Neuron (in vitro differentiated cells): ENCODE data around the gene UVRAG.

Experiments used
- H2AFZ ChIP-seq: one replicate; pipeline ENCODE4 v1.6.1; 2013; ENCODE audit warnings: low read depth, mild to moderate bottlenecking, inconsistent platforms, low read length, moderate library complexity
- H3K27me3 ChIP-seq: one replicate; pipeline ENCODE4 v1.6.1; 2013; ENCODE audit warnings: low read length; ENCODE audit not compliant: insufficient read depth
- H3K36me3 ChIP-seq: one replicate; pipeline ENCODE4 v1.6.1; 2013; ENCODE audit warnings: low read length; ENCODE audit not compliant: insufficient read depth
- H3K4me1 ChIP-seq: one replicate; pipeline ENCODE4 v1.6.1; 2013; ENCODE audit warnings: low read length; ENCODE audit not compliant: insufficient read depth
- H3K4me3 ChIP-seq: 2 replicates; pipeline ENCODE4 v1.5.1; 2013; ENCODE audit warnings: mild to moderate bottlenecking, low read length, moderate library complexity
- H3K9me3 ChIP-seq: one replicate; pipeline ENCODE4 v1.6.1; 2013; ENCODE audit warnings: low read length

Gene UVRAG

GRCh38 chr11:75893251-75893650 lies 78.2 kb downstream of the UVRAG start:
- H3K4me1 ChIP-seq = peaks cover 4% of the 10 kb centered on the region
- no peaks in the 10 kb centered on the region for H3K9me3 ChIP-seq
- no peak overlapping the region for H2AFZ ChIP-seq
- H3K36me3 ChIP-seq = peaks cover 9% of the 10 kb centered on the region
- H3K27me3 ChIP-seq = no peaks in the 10 kb centered on the region
- H3K4me3 ChIP-seq = no peak overlapping the region

GRCh38 chr11:75894036-75894585 lies 79.1 kb downstream of the UVRAG start:
- Histone ChIP-seq H2AFZ (no peak overlapping the region), H3K9me3 (no peaks in the 10 kb centered on the region), H3K4me3 (no peak overlapping the region), H3K27me3 (no peaks in the 10 kb centered on the region), H3K4me1 (peaks cover 4% of the 10 kb centered on the region), H3K36me3 (peaks cover 9% of the 10 kb centered on the region)

DNA sequence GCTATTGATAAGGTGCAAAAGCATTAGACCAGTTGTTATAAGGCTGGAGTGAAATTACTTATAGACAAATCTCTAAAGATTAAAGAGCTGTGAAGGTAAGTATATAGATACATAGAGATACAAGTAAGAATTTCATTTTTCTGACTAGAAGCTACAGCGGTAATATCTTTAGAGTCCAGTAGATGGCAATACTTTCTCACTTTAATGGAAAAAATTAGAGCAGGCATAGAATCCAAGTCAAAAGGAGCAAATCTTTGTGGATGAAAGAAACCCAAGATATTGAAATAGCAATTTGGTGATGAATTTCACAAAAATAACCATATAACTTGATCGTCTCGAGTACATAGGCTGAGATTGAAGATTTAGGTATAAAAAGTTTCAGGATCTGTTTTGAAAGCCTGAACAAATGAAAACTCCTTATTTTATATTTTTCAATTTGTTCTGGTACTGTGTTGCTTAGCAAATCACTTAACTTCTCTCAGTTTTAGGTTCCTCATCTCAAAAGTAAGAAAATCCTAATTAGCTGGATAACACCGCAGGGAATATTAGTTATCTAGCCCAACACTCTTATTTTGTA lies 81.9 kb downstream of the UVRAG start:
- Histone ChIP-seq H3K4me3 (no peak overlapping the region), H3K27me3 (no peaks in the 10 kb centered on the region), H3K9me3 (no peaks in the 10 kb centered on the region), H2AFZ (no peak overlapping the region), H3K4me1 (peaks cover 4% of the 10 kb centered on the region), H3K36me3 (peaks cover 4% of the 10 kb centered on the region)

- Histone ChIP-seq H3K27me3 (no peaks in the 10 kb centered on the region), H3K4me3 (no peak overlapping the region), H3K36me3 (no peaks in the 10 kb centered on the region)
Observed at GRCh38 chr11:75898871-75899270, 83.9 kb downstream of the UVRAG start.

GRCh38 chr11:75899806-75900205 lies 84.8 kb downstream of the UVRAG start:
- H3K9me3 ChIP-seq = no peaks in the 10 kb centered on the region
- no peak overlapping the region for H3K4me3 ChIP-seq
- no peaks in the 10 kb centered on the region for H3K36me3 ChIP-seq

More at GRCh38 chr11:75898871-75899270, 83.9 kb downstream of the UVRAG start:
- Histone ChIP-seq H3K9me3 (no peaks in the 10 kb centered on the region), H3K4me1 (peaks cover 12% of the 10 kb centered on the region), H2AFZ (no peak overlapping the region)

GRCh38 chr11:75900848-75901247 lies 85.8 kb downstream of the UVRAG start:
- Histone ChIP-seq H3K4me1 (peaks cover 8% of the 10 kb centered on the region), H2AFZ (no peak overlapping the region), H3K9me3 (no peaks in the 10 kb centered on the region), H3K36me3 (no peaks in the 10 kb centered on the region), H3K4me3 (no peak overlapping the region), H3K27me3 (no peaks in the 10 kb centered on the region)

More at GRCh38 chr11:75899806-75900205, 84.8 kb downstream of the UVRAG start:
- peaks cover 8% of the 10 kb centered on the region for H3K4me1 ChIP-seq
- no peaks in the 10 kb centered on the region for H3K27me3 ChIP-seq
- H2AFZ ChIP-seq = no peak overlapping the region

GRCh38 chr11:75902631-75903030 lies 87.6 kb downstream of the UVRAG start:
- Histone ChIP-seq H3K4me3 (no peak overlapping the region), H3K27me3 (no peaks in the 10 kb centered on the region), H3K4me1 (peaks cover 8% of the 10 kb centered on the region), H3K36me3 (no peaks in the 10 kb centered on the region), H3K9me3 (no peaks in the 10 kb centered on the region), H2AFZ (no peak overlapping the region)

DNA sequence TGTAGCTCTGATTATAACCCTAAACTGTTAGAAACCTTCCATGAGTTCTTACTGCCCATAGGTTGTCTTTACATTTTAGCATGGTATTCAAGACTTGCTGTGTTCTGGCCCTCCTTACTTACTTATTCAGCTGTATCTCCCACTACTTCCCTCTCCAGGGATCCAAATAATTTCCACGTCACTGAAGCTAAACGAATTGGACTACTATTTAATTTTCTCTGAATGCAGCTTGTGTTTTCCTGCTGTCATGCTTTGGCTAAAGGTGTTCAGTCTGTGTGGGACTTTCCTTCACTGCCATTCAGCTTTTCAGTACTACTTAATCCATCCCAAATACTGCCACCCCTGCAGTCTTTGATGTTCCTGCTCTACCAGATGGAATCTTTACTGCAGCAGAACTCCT lies 88.3 kb downstream of the UVRAG start:
- H2AFZ ChIP-seq = no peak overlapping the region
- H3K4me1 ChIP-seq = peaks cover 8% of the 10 kb centered on the region
- no peaks in the 10 kb centered on the region for H3K27me3 ChIP-seq
- no peaks in the 10 kb centered on the region for H3K9me3 ChIP-seq
- no peak overlapping the region for H3K4me3 ChIP-seq
- H3K36me3 ChIP-seq = no peaks in the 10 kb centered on the region

DNA sequence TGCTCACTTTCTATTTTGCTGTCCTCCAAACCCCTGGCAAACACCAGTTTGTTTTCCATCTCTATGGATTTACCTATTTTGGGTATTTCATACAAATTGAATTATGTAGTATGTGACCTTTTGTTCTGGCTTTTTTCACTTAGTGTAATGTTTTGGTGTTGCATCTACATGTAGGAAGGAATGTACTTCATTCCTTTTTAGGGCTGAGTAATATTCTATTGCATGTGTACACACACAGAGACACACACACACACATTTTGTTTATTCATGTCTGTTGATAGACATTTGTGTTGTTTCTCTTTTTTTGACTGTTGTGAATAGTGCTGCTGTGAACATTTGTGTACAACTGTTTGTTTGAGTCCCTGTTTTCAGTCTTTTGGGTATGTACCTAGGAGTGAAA lies 90.4 kb downstream of the UVRAG start:
- Histone ChIP-seq H3K9me3 (no peaks in the 10 kb centered on the region), H3K4me1 (peaks cover 8% of the 10 kb centered on the region), H2AFZ (no peak overlapping the region), H3K36me3 (no peaks in the 10 kb centered on the region), H3K4me3 (no peak overlapping the region), H3K27me3 (no peaks in the 10 kb centered on the region)

GRCh38 chr11:75907906-75908527 lies 93.0 kb downstream of the UVRAG start:
- Histone ChIP-seq H3K4me1 (peaks cover 5% of the 10 kb centered on the region), H3K36me3 (no peaks in the 10 kb centered on the region), H3K4me3 (no peak overlapping the region), H3K27me3 (no peaks in the 10 kb centered on the region), H3K9me3 (no peaks in the 10 kb centered on the region), H2AFZ (no peak overlapping the region)

DNA sequence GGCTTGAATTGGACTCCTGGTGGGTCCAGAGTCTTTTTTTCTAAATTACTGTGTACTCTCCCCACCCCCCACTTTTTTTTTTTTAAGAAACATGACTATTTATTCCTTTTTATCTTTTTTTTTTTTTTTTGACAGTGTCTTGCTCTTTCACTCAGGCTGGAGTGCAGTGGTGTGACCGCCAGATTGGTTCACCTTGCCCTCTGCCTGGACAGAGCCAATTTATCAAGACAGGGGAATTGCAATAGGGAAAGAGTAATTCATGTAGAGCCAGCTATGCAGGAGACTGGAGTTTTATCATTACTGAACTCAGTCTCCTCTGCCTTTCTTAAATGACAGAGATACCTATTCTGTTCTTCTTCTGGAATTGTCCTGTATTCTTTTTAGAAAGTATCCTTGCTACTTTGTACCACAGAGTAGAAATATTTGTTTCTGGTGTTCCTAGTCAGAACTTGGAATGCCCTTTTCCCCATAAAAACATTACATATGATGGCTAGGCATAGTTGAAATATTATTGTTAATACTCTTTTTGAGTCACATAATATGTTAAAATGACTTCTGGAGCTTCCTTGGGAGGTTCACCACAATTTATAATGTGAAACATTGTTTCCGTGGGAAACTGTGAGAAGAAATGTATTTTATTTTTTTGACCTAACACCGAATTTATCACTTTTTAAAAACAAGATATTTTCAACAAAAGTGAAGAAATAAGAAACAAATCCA lies 95.6 kb downstream of the UVRAG start:
- Histone ChIP-seq H3K4me1 (no peaks in the 10 kb centered on the region), H3K27me3 (no peaks in the 10 kb centered on the region), H2AFZ (no peak overlapping the region), H3K36me3 (no peaks in the 10 kb centered on the region), H3K9me3 (no peaks in the 10 kb centered on the region), H3K4me3 (no peak overlapping the region)

GRCh38 chr11:75911459-75911858 lies 96.4 kb downstream of the UVRAG start:
- no peak overlapping the region for H3K4me3 ChIP-seq
- no peaks in the 10 kb centered on the region for H3K9me3 ChIP-seq
- no peak overlapping the region for H2AFZ ChIP-seq
- H3K36me3 ChIP-seq = no peaks in the 10 kb centered on the region
- H3K4me1 ChIP-seq = no peaks in the 10 kb centered on the region
- no peaks in the 10 kb centered on the region for H3K27me3 ChIP-seq

- Histone ChIP-seq H3K36me3 (no peaks in the 10 kb centered on the region), H3K9me3 (no peaks in the 10 kb centered on the region), H3K27me3 (no peaks in the 10 kb centered on the region), H3K4me3 (no peak overlapping the region), H2AFZ (no peak overlapping the region), H3K4me1 (no peaks in the 10 kb centered on the region)
Observed at GRCh38 chr11:75913984-75914383, 99.0 kb downstream of the UVRAG start.
